HCT116 (cell line): ENCODE data around the gene TPMT. TPM values are rescaled to one million over a fixed set of nuclear protein-coding genes. Genes with fewer than 3 reads are reported as not detected.

Experiments used
- ATAC-seq: fragments of 200-7000 bp; cut with Tn5 transposase; 2 replicates; pipeline ENCODE4 v1.9.1; 2020; ENCODE audit warnings: mild to moderate bottlenecking, moderate library complexity
- BruUV-seq: library from RNA; stranded (reverse); fragments of 400-500 nt; replicated peaks from 2 replicates; lab custom pipeline; 2021; lab: Mats Ljungman, UMichigan
- CTCF ChIA-PET: fragments of 300-600 bp; sonication (Branson Sonifier 250); formaldehyde crosslinking; loops from one replicate; lab custom pipeline; 2021; ENCODE audit warnings: antibody characterized with exemption; lab: Charles Lee
- POLR2A ChIA-PET: fragments of 300-600, 350-600 bp; sonication (Branson Sonifier 250); formaldehyde crosslinking; loops from one replicate; lab custom pipeline; 2021; ENCODE audit warnings: antibody characterized with exemption; lab: Charles Lee
- RAD21 ChIA-PET, 2 experiments: fragments of 300-600 bp; sonication (Branson Sonifier 250); formaldehyde crosslinking; loops; one replicate each; lab custom pipeline; 2023; ENCODE audit warnings: low total read pairs in 2 of 2; ENCODE audit not compliant: uncharacterized antibody in 2 of 2, unreplicated experiment in 2 of 2, low non-redundant PET in 1 of 2; lab: Charles Lee
- DNase-seq: peaks from one replicate; pipeline ENCODE4 v3.0.0-alpha.2; 2010; ENCODE audit warnings: low read depth, low spot score
- H2AFZ ChIP-seq: fragments of 200-600 bp; shearing (Covaris generic), sonication (generic); 2 replicates; pipeline ENCODE4 v1.6.1; 2017; ENCODE audit warnings: low read depth, mixed run types, mixed read lengths, antibody characterized with exemption, low read length; ENCODE audit not compliant: poor library complexity, severe bottlenecking
- H3K27ac ChIP-seq: 2 replicates; pipeline ENCODE4 v1.5.1; 2012; ENCODE audit warnings: low read depth, low read length
- H3K27me3 ChIP-seq: fragments of 200-600 bp; sonication (generic); 2 replicates; pipeline ENCODE4 v1.6.1; 2016; ENCODE audit warnings: mixed run types, low read length, mixed read lengths; ENCODE audit not compliant: insufficient read depth
- H3K36me3 ChIP-seq, 2 experiments: fragments of 200-500 bp in 1 of 2; fragments of 200-600 bp in 1 of 2; sonication (Bioruptor generic) in 1 of 2; sonication (generic) in 1 of 2; 2 replicates each; pipeline versions ENCODE4 v1.5.1 to v1.6.1; 2014 to 2016; ENCODE audit warnings: low read length in 2 of 2, inconsistent platforms in 1 of 2, mixed read lengths in 1 of 2, mixed run types in 1 of 2; ENCODE audit not compliant: insufficient read depth in 2 of 2, control insufficient read depth in 1 of 2
- H3K4me1 ChIP-seq, 2 experiments: fragments of 200-600 bp in 1 of 2; sonication (generic) in 1 of 2; 2 replicates each; pipeline versions ENCODE4 v1.5.1 to v1.6.1; 2012 to 2017; ENCODE audit warnings: low read length in 2 of 2, inconsistent platforms in 1 of 2, mild to moderate bottlenecking in 1 of 2, mixed read lengths in 1 of 2, mixed run types in 1 of 2, moderate library complexity in 1 of 2; ENCODE audit not compliant: insufficient read depth in 2 of 2, control insufficient read depth in 1 of 2
- H3K4me2 ChIP-seq: fragments of 200-600 bp; sonication (generic); 2 replicates; pipeline ENCODE4 v1.6.1; 2017; ENCODE audit warnings: mixed run types, low read length, mixed read lengths
- H3K4me3 ChIP-seq, 2 experiments: fragments of 200-600 bp in 1 of 2; sonication (generic) in 1 of 2; replicated peaks in 1 of 2; 2 replicates each; pipeline ENCODE4 v1.5.1; 2011 to 2016; ENCODE audit warnings: low read length in 2 of 2, control low read depth in 1 of 2, low read depth in 1 of 2, mild to moderate bottlenecking in 1 of 2, mixed read lengths in 1 of 2, mixed run types in 1 of 2
- H3K79me2 ChIP-seq: fragments of 200-600 bp; sonication (generic); 2 replicates; pipeline ENCODE4 v1.6.1; 2017; ENCODE audit warnings: mild to moderate bottlenecking, mixed run types, low read length, moderate library complexity, mixed read lengths; ENCODE audit not compliant: insufficient read depth
- H3K9ac ChIP-seq: fragments of 200-600 bp; sonication (generic); 2 replicates; pipeline ENCODE4 v1.6.1; 2016; ENCODE audit warnings: low read length, mixed read lengths
- H3K9me2 ChIP-seq: fragments of 200-600 bp; sonication (generic), shearing (Covaris generic); 2 replicates; pipeline ENCODE4 v1.6.1; 2017; ENCODE audit warnings: mixed run types, mild to moderate bottlenecking, moderate library complexity; ENCODE audit not compliant: insufficient read depth
- H3K9me3 ChIP-seq, 2 experiments: fragments of 200-500 bp in 1 of 2; fragments of 200-600 bp in 1 of 2; sonication (Bioruptor generic) in 1 of 2; sonication (generic) in 1 of 2; 2 replicates each; pipeline ENCODE4 v1.6.1; 2014 to 2017; ENCODE audit warnings: low read length in 2 of 2, mixed read lengths in 2 of 2, inconsistent platforms in 1 of 2, low read depth in 1 of 2, mild to moderate bottlenecking in 1 of 2, mixed run types in 1 of 2, moderate library complexity in 1 of 2; ENCODE audit not compliant: control insufficient read depth in 1 of 2, insufficient read depth in 1 of 2
- H4K20me1 ChIP-seq: fragments of 200-600 bp; sonication (generic), shearing (Covaris generic); 2 replicates; pipeline ENCODE4 v1.6.1; 2017; ENCODE audit warnings: mixed run types, mild to moderate bottlenecking, moderate library complexity; ENCODE audit not compliant: insufficient read depth
- CBX3 ChIP-seq: IDR thresholded peaks from 2 replicates; pipeline ENCODE4 v1.6.1; 2012; ENCODE audit warnings: low read depth
- CEBPB ChIP-seq: IDR thresholded peaks from 2 replicates; pipeline ENCODE4 v1.6.1; 2012; ENCODE audit warnings: low read depth
- CTCF ChIP-seq, 3 experiments: fragments of 200-600 bp in 1 of 3; sonication (generic) in 1 of 3; IDR thresholded peaks in 2 of 3; conservative IDR thresholded peaks in 1 of 3; 2 replicates each; pipeline ENCODE4 v1.5.1; 2012 to 2017; ENCODE audit warnings: low read depth in 2 of 3, low read length in 2 of 3, antibody characterized with exemption in 1 of 3, borderline replicate concordance in 1 of 3, control low read depth in 1 of 3, mild to moderate bottlenecking in 1 of 3, mixed read lengths in 1 of 3, mixed run types in 1 of 3, moderate library complexity in 1 of 3; ENCODE audit not compliant: insufficient read depth in 1 of 3
- EZH2phosphoT487 ChIP-seq: fragments of 200-600 bp; IDR thresholded peaks from 2 replicates; pipeline ENCODE4 v1.6.1; 2018; ENCODE audit warnings: antibody characterized with exemption, borderline replicate concordance
- JUND ChIP-seq: IDR thresholded peaks from 2 replicates; pipeline ENCODE4 v1.6.1; 2012
- MAX ChIP-seq: IDR thresholded peaks from 2 replicates; pipeline ENCODE4 v1.6.1; 2012
- POLR2A ChIP-seq: IDR thresholded peaks from 2 replicates; pipeline ENCODE4 v1.7.0; 2011; ENCODE audit warnings: borderline replicate concordance; ENCODE audit not compliant: insufficient read depth, insufficient read length; ENCODE audit errors: extremely low read depth
- RAD21 ChIP-seq: IDR thresholded peaks from 2 replicates; pipeline ENCODE4 v1.6.1; 2012; ENCODE audit warnings: low read depth, mild to moderate bottlenecking
- SIN3A ChIP-seq: IDR thresholded peaks from 2 replicates; pipeline ENCODE4 v1.6.1; 2012; ENCODE audit warnings: low read depth
- SP1 ChIP-seq: IDR thresholded peaks from 2 replicates; pipeline ENCODE4 v1.6.1; 2012; ENCODE audit warnings: low read depth
- SRF ChIP-seq: IDR thresholded peaks from 2 replicates; pipeline ENCODE4 v1.6.1; 2012; ENCODE audit warnings: low read depth
- TCF7L2 ChIP-seq: IDR thresholded peaks from 2 replicates; pipeline ENCODE4 v1.7.0; 2011; ENCODE audit warnings: borderline replicate concordance, inconsistent platforms; ENCODE audit not compliant: insufficient read depth, insufficient read length; ENCODE audit errors: extremely low read depth
- ZBTB33 ChIP-seq: IDR thresholded peaks from 2 replicates; pipeline ENCODE4 v1.6.1; 2011; ENCODE audit warnings: mild to moderate bottlenecking, low read length, moderate library complexity; ENCODE audit not compliant: insufficient replicate concordance; ENCODE audit errors: extremely low read depth
- ZFX ChIP-seq: fragments of 450-650 bp; IDR thresholded peaks from 2 replicates; pipeline ENCODE4 v1.6.1; 2017
- ZNF274 ChIP-seq: fragments of 200-500 bp; sonication (Bioruptor generic); IDR thresholded peaks from 2 replicates; pipeline ENCODE4 v1.6.1; 2014; ENCODE audit warnings: mild to moderate bottlenecking, low read depth, low read length, inconsistent platforms
- intact Hi-C: fragments of 100-400 bp; cut with micrococcal nuclease; formaldehyde crosslinking; loops from 2 replicates; pipeline ENCODE4 v1.10.0; 2022
- total RNA-seq: library from RNA; stranded (reverse); gene quantifications from one replicate; pipeline ENCODE4 v1.2.1, GENCODE V29; 2021; ENCODE audit not compliant: unreplicated experiment

The TPMT gene
- total RNA-seq, 1 experiment from 2014 or later: 10.1 TPM

GRCh38 chr6:18102783-18103509, 51.9 kb downstream of the TPMT start:
- H3K4me2 ChIP-seq: no peak overlapping the region
- no peak overlapping the region for H2AFZ ChIP-seq
- intact Hi-C loops: no loop called here
- ATAC-seq: no peak
- H3K36me3 ChIP-seq: no peaks in the 10 kb centered on the region
- H3K79me2 ChIP-seq: no peaks in the 10 kb centered on the region
- no peaks in the 10 kb centered on the region for H3K27me3 ChIP-seq
- TF ChIP-seq POLR2A: no peak
- no peak for TF ChIP-seq MAX
- TF ChIP-seq ZNF274: no peak
- TF ChIP-seq TCF7L2: no peak
- no peak for TF ChIP-seq EZH2phosphoT487
- no peak for TF ChIP-seq ZBTB33
- no peak for TF ChIP-seq CTCF (IDR thresholded peaks at IDR 0.05 in 2 of 3, conservative IDR thresholded peaks at IDR 0.05 in 1 of 3; ENCODE audit: borderline replicate concordance in 1 of 3, insufficient read depth in 1 of 3, low read depth in 2 of 3, low read length in 2 of 3)
- TF ChIP-seq SRF: no peak
- TF ChIP-seq CBX3: no peak
- no peak for TF ChIP-seq RAD21
- no peak for TF ChIP-seq SP1
- TF ChIP-seq ZFX: no peak
- TF ChIP-seq CEBPB: no peak
- TF ChIP-seq SIN3A: no peak
- TF ChIP-seq JUND: no peak
- TF ChIP-seq, all 23 proteins: peak for 0
- ChIA-PET POLR2A (no interaction called here), RAD21 (no interaction called here), CTCF (no interaction called here)
- H3K9ac ChIP-seq: no peak overlapping the region
- H3K27ac ChIP-seq: no peak overlapping the region
- 0 out of 4 replicates have a peak, but pooled peaks cover 3% of the 10 kb centered on the region in 2 experiments for H3K9me3 ChIP-seq
- H4K20me1 ChIP-seq: no peaks in the 10 kb centered on the region
- no peaks in the 10 kb centered on the region for H3K4me1 ChIP-seq
- BruUV-seq: no TSS peak
- no peak overlapping the region for H3K4me3 ChIP-seq
- no peaks in the 10 kb centered on the region for H3K9me2 ChIP-seq
- DNase-seq: no peak
